DMS 273 treated with DMSO at 0.1 percent for 48 hours (cell line): Measurements from ENCODE around the gene FST.
A peak's percentile ranks its signal among the peaks of the same experiment; 100 is the strongest.

Experiments used
- DNase-seq: peaks from one replicate; lab custom pipeline; 2025; lab: John Stamatoyannopoulos, UW

FST gene

DNA sequence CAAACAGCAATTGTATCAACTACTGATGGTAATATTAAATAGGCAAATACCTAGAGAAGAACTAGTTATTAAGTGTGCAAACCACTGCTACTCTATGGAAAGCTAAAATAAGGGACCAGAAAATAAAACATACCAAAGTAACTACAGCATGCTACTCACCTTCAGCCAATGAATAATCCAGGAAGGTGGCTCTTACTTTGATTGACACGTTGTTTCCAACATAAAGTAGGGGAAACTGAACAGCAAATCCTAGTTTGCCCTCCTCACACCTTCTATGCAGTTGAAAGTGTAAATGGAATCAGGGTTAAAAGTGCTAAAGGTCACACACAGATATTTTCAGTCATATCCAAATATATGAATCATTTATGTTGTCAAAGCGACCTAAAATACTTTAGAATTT, 5.1 kb upstream of the FST start:
- no peak for DNase-seq

GRCh38 chr5:53476019-53476418, 4.4 kb upstream of the FST start:
- no peak for DNase-seq

GRCh38 chr5:53476531-53477480, 3.6 kb upstream of the FST start:
- no peak for DNase-seq

GRCh38 chr5:53478411-53479044, 1.9 kb upstream of the FST start:
- DNase-seq = peak; percentile 75

DNA sequence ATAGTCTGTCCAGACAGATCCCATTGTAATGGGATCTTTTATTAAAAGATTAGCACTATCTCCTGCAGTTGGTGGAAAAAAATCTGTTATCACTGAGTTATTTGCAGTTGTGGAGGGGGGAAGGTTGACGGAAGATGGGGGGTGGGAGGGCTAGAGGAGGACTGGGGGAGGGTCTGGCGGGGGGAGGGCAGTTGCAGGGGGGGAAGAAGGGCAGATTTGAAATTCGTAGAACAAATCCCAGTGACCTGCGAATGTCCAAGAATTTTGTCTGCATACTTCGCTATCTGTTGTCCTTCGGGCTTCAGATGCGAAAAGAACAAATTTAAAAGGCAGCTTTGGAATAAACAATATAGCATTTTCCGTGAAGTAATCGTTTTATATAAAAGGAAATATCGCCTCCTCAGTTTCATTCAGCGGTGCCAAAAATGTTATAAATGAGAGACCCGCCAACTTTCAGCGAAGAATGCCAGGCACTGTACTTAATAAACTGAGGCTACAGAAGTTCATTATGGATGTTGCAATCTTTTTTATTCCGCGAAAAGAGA, 1.3 kb upstream of the FST start:
- DNase-seq = no peak

DNA sequence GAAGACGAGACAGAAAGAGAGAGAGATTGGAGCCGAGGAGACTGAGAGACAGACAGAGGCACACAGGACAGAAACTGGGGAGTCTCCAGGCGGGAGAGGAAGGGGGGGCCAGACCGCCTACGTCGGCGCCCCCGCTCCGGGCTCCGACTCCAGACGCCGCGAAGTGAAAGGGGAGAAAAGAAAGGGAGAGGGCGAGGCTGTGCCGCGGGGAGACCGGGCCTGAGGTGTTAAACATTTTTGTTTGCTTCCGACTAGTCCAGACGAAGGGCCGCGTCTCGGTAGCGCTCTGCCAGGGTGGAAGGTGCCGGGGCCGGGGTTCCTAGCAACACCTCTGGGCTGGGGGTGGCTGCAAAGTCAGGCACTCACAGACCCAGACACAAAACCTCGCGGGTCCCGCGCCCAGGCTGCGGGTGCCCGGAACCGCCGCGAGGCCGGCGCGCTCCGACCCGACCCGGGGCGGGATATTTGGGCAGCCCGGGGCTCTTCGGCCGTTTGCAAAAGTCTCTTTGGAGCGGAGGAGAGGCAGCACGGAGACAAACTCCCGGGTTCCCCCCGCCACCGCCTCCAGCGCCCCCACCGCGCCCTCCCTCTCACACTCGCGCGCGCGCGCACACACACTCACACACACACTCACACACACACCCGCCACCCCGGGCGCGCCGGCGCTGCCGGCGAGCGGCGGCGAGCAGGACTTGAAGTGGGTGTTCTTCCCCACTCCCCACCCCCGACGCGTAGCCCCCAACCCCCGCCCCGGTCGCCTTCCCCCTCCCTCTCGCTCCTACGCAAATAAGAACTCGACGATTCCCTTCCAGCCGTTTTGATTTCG, 626 bp upstream of the FST start:
- DNase-seq = peak; percentile 24

GRCh38 chr5:53481159-53481886, 894 bp downstream of the FST start:
- DNase-seq = no peak

DNA sequence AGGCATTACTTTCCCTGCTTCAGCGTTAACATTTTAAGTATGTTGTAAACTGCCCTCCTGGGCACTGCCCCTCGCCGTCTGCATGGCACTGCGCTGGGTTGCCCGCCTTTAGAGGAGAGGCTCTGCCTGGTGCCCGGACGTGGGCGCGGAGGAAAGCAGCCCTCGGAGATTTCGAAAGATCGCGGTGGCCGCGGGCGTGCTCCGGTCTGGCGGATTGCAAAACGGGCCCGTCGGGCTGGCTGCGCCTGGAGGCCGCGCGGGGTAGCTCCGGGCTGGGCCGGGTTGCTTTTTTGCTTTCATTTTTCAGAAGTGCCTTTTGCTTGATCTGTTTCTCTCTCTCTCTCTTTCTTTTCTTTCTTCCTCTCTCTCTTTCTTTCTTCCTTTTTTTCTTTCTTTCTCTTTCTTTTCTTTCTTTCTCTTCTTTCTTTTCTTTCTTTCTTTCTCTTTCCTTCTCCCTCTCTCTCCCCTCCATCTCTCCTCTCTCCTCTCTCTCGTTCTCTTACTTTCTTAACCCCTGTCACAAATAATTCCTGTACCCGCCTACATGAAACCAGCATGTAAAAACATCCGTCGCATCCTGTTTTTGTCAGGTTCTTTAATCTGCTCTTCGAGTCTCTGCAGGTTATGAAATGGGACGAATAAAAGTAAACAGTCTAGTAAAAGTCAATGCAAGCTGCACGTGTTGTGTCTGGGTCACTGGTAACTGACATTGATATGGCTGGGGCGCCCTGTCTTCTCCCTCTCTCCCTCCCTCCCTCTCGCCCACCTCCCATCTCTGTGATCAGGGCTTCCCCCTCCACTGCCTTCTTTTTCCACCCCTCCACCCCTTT, 1.7 kb downstream of the FST start:
- peak; percentile 19 for DNase-seq

DNA sequence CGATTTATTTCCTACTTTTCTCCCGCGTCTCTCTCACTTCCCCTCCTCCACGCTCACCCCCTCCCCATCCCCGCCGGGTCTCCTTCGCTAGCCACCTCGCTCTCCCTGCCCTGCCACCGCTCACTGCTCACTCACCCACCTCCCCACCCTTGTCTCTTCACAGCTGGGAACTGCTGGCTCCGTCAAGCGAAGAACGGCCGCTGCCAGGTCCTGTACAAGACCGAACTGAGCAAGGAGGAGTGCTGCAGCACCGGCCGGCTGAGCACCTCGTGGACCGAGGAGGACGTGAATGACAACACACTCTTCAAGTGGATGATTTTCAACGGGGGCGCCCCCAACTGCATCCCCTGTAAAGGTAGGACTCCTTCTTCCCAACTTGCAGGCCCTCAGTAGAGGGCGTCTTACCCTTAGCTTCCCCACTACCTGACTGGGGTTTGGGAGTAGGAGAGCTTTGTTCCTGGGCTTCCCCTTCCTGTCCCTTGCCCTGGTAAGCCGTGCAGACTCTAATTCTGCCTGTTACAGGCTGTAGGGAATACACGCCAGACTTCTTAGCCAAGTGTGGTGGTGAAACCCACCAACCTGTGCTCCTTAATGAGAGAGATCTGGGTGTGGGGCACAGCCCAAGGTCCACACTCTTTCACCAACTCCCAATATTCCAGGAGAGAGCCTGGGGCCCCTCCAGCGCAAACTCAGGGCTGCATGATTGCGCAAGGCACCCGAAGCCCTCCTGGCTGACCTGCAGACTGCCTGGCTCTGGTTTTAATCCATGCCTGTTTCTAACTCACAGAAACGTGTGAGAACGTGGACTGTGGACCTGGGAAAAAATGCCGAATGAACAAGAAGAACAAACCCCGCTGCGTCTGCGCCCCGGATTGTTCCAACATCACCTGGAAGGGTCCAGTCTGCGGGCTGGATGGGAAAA, 2.5 kb downstream of the FST start:
- no peak for DNase-seq

GRCh38 chr5:53487436-53487835, 7.0 kb downstream of the FST start:
- no peak for DNase-seq

DNA sequence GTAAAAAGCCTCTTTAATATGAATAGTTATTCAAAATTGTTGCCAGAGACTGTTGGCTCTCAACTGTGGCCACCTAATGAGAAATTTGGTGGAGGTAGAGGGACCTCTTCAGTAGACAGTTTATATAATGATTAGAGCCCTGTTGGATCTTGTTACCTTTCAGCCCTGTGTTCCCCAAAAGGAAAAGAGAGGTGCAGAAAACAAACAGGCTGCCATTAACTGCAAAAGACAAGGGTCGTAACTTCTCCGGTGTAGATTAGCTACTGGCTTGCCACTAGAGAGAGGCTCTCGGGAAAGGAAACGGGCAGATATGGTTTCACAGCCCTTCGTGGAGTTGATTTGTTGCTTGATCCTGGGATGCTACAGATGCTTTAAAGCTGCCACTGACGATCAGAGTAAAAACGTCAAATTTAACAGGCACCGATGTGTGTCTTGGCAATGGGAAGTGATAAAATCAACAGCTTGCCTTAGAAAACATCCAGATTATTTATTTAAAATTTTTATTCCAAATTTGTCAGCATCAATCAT, 7.8 kb downstream of the FST start:
- no peak for DNase-seq

DNA sequence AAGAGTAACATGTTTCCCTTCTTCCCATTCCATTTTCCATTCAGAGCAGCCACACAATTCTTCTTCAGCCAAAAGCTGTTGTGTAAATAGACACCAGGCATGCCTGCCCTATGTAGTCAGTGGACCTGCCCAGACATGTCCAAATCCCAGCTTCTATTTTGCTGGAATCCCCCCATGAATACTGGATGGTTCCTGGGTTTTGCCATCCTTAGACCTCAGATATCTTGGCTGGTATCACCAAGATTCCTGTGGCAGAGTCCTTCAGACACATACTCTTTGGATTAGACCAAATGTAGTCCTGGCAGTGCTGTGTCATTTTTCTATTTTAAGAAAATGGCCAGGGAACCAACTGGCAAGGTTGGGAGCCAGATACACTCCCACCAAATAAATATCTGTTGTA, 10.3 kb downstream of the FST start:
- no peak for DNase-seq

DNA sequence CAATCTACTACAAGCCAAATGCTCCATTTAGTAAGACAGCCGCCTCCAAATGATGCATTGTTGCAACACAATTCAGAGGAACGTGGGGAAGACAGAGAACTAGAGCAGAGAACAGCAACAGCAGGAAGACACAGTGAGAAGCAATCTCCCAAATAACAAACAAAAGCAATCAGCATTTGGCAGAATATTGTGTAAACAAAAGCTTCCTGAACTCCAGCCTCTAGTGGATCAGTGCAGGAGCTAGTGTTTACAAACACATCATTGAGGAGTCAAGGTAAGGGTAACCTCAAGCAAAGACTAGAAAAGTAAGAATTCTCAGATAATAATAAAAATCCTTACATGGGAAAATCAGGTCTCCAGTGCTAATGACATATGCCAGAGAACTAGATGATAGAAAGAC, 20.6 kb downstream of the FST start:
- no peak for DNase-seq

- DNase-seq = no peak
Measured at GRCh38 chr5:53503562-53504218, 23.3 kb downstream of the FST start.

DNA sequence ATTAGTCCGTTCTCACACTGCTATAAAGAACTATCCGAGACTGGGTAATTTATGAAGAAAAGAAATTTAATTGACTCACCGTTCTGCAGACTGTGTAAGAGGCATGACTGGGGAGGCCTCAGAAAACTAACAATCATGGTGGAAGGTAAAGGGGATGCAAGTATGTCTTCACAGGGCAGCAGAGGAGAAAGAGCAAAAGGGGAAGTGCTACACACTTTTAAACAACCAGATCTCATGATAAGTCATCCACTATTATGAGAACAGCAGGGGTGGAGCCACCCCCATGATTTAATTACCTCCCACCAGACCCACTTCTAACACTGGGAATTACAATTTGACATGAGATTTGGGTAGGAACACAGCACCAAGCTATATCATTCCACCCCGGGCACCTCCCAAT, 26.6 kb downstream of the FST start:
- no peak for DNase-seq

DNA sequence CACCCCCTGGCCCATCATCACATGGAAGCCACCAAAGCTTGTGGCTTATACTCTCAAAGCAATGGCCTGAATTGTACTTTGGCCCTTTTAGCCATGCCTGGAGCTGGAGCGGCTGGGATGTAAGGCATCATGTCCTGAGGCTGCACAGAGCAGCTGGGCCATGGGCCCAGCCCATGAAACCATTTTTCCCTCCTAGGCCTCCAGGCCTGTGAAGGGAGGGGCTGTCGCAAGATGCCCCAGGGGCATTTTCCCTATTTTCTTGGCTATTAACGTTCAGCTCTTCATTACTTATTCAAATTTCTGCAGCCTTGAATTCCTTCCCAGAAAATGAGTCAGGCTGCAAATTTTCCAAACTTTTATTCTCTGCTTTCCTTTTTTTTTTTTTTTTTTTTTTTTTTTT, 27.7 kb downstream of the FST start:
- DNase-seq = no peak

GRCh38 chr5:53512539-53512938, 32.1 kb downstream of the FST start:
- DNase-seq = no peak

DNA sequence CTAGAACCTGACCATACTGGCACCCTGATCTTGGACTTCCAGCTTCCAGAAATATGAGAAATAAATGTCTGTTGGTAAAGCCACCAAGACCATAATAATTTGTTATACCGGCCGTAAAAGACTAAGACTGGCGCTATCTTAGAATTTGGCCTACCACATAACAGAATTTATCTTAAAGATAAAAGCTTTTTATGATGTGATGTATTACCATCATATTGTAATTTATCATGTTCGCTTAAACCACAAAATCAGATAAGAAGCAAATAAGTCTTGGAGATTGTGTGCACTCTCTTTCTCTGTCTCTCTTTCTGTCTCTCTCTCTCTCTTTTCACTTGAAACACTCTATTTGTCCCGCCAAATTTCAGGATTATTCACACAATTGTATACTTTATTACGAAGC, 35.6 kb downstream of the FST start:
- DNase-seq = no peak

GRCh38 chr5:53520813-53521212, 40.4 kb downstream of the FST start:
- DNase-seq = no peak
